ENCODE results near the gene MYO1H.

The MYO1H gene

DNA sequence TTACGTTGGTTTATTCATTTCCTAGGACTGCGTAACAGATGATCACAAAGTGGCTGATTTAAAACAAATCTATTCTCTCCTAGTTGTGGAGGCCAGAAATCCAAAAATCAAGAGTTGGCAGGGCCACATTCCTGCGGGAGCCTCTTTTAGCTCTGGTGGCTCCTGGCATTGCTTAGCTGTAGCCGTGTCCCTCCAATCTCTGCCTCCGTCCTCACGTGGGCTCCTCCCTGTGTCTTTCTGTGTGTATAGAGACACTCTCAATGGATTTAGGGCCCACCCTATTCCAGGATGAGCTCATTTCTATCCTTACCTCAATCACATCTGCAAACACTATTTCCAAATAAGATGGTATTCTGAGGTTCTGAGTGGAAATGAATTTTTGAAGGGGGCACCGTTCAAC is 86.9 kb downstream of the MYO1H start (continued):
- TF ChIP-seq FEZF1 (tag by site-specific recombination; IDR thresholded peaks at IDR 0.05) = no peak
- no peak for TF ChIP-seq ZBTB7A (tag by site-specific recombination; IDR thresholded peaks at IDR 0.05; ENCODE audit: low read depth)

DNA sequence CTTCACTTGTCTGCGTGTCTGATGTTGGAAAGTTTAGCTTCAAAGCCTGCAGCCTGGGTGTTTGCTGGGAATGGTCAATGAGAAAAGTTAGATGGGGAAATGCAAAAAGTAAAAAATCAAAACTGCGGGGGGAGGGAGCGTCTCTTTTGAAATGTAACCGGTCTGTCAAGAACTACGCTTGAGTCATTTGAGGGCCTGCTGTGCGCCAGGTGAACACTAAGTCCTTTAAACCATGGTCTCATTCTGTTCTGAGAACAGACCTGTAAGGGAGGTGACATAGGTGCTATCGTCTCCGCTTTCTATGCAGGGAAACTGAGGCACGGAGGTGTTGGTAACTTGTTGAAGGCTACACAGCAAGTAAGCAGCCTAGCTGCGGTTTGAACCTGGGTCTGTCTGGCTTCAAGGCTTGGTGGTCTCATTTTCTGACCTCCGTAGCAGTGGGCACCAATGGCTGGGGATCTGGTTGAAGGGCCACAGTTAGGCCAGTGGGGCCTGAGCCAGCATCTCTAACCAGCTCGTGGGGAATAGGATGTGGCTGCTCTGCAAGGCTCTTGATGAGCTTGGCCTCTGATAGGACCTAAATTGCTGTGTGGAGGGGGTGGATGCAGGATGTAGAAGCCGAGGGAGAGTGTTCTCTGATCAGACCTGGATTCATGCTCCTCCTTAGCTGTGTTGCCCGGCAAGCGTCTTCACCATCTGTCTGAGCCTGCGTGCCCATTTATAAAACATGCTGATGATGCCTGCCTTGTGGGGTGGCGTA is 87.9 kb downstream of the MYO1H start:
- no peak overlapping the region for H3K27ac ChIP-seq (ENCODE audit: extremely low read depth, low read depth, low read length)
- no peak overlapping the region for H3K4me3 ChIP-seq (ENCODE audit: low read depth, low read length)
- TF ChIP-seq ZNF292 (tag by site-specific recombination; IDR thresholded peaks at IDR 0.05; ENCODE audit: borderline replicate concordance, low read depth) = no peak
- TF ChIP-seq, protein P1, sequence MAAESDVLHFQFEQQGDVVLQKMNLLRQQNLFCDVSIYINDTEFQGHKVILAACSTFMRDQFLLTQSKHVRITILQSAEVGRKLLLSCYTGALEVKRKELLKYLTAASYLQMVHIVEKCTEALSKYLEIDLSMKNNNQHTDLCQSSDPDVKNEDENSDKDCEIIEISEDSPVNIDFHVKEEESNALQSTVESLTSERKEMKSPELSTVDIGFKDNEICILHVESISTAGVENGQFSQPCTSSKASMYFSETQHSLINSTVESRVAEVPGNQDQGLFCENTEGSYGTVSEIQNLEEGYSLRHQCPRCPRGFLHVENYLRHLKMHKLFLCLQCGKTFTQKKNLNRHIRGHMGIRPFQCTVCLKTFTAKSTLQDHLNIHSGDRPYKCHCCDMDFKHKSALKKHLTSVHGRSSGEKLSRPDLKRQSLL (tag by site-specific recombination; IDR thresholded peaks at IDR 0.05) = no peak
- ChIA-PET POLR2A (no interaction called here), CTCF (interaction anchor here (0.6 to 3.6 kb wide), 8 partner anchors 7 to 82 kb away, joined by 3 to 38 read pairs (median 3); partner anchors contain the start of genes KCTD10 and UBE3B)
- H3K9me3 ChIP-seq (ENCODE audit: control insufficient read depth, insufficient read depth, low read depth, low read length) = no peaks in the 10 kb centered on the region
- no peaks in the 10 kb centered on the region for H3K36me3 ChIP-seq (ENCODE audit: control insufficient read depth in 2 of 2, insufficient read depth in 1 of 2, low read length in 2 of 2)
- H3K4me1 ChIP-seq (ENCODE audit: control insufficient read depth, insufficient read depth, low read length) = no peaks in the 10 kb centered on the region; the same call in 1 of the 2 replicates

DNA sequence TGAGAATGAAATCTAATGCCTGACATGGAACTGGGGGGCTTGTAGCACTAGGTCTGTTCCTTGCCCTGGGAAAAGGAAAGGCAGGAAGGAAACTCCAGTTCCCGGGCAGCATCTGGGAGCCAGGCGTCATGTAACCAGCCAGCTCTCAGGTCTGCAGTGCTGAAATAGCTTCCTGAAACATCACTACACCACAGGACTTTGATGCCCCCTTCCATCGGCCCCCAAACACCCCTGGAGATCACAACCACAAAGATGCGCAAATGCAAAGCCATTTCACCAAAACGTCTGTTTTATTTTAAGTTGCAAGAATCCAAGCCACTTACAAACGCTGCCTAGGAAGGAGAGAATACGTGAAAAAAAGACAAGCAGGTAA is 88.5 kb downstream of the MYO1H start:
- no peak overlapping the region for H3K27ac ChIP-seq (ENCODE audit: extremely low read depth, low read depth, low read length)
- ChIA-PET CTCF (interaction anchor here (0.6 kb wide), 1 partner anchor 8 kb away, joined by 3 read pairs; no protein-coding TSS in a partner anchor), POLR2A (no interaction called here)
- no peaks in the 10 kb centered on the region for H3K9me3 ChIP-seq (ENCODE audit: control insufficient read depth, insufficient read depth, low read depth, low read length)
- no peaks in the 10 kb centered on the region; the same call in 1 of the 2 replicates for H3K4me1 ChIP-seq (ENCODE audit: control insufficient read depth, insufficient read depth, low read length)
- TF ChIP-seq ZNF548 (tag by site-specific recombination; IDR thresholded peaks at IDR 0.05) (no peak), ZFP3 (tag by site-specific recombination; IDR thresholded peaks at IDR 0.05; ENCODE audit: low read depth) (no peak), ZNF518A (tag by site-specific recombination; conservative IDR thresholded peaks at IDR 0.05; ENCODE audit: low read depth) (no peak), ZIC2 (tag by site-specific recombination; IDR thresholded peaks at IDR 0.05) (no peak), ZNF571 (tag by site-specific recombination; IDR thresholded peaks at IDR 0.05) (no peak), ZBTB44 (tag by site-specific recombination; IDR thresholded peaks at IDR 0.05) (no peak), ZNF362 (tag by site-specific recombination; IDR thresholded peaks at IDR 0.05) (no peak), MEIS1 (CRISPR knock-in tag; IDR thresholded peaks at IDR 0.05; ENCODE audit: borderline replicate concordance) (no peak), ZBTB48 (tag by site-specific recombination; IDR thresholded peaks at IDR 0.05) (no peak), FEZF1 (tag by site-specific recombination; IDR thresholded peaks at IDR 0.05) (no peak), ZNF561 (tag by site-specific recombination; IDR thresholded peaks at IDR 0.05; ENCODE audit: borderline replicate concordance) (no peak), KLF10 (tag by site-specific recombination; IDR thresholded peaks at IDR 0.05) (no peak), ZNF391 (tag by site-specific recombination; IDR thresholded peaks at IDR 0.05; ENCODE audit: borderline replicate concordance, low read depth) (no peak)
- TF ChIP-seq, protein P2, sequence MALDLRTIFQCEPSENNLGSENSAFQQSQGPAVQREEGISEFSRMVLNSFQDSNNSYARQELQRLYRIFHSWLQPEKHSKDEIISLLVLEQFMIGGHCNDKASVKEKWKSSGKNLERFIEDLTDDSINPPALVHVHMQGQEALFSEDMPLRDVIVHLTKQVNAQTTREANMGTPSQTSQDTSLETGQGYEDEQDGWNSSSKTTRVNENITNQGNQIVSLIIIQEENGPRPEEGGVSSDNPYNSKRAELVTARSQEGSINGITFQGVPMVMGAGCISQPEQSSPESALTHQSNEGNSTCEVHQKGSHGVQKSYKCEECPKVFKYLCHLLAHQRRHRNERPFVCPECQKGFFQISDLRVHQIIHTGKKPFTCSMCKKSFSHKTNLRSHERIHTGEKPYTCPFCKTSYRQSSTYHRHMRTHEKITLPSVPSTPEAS (tag by site-specific recombination; IDR thresholded peaks at IDR 0.05) = no peak
- H3K4me3 ChIP-seq (ENCODE audit: low read depth, low read length) = no peak overlapping the region
- H3K36me3 ChIP-seq (ENCODE audit: control insufficient read depth in 2 of 2, insufficient read depth in 1 of 2, low read length in 2 of 2) = no peaks in the 10 kb centered on the region
